ENCODE results near the gene MATN4. TPM values are rescaled to one million over a fixed set of nuclear protein-coding genes. Genes with fewer than 3 reads are reported as not detected.
A peak's percentile ranks its signal among the peaks of the same experiment; 100 is the strongest.

MATN4 gene
- total RNA-seq, 1 experiment from 2014 or later = 0.17 TPM

DNA sequence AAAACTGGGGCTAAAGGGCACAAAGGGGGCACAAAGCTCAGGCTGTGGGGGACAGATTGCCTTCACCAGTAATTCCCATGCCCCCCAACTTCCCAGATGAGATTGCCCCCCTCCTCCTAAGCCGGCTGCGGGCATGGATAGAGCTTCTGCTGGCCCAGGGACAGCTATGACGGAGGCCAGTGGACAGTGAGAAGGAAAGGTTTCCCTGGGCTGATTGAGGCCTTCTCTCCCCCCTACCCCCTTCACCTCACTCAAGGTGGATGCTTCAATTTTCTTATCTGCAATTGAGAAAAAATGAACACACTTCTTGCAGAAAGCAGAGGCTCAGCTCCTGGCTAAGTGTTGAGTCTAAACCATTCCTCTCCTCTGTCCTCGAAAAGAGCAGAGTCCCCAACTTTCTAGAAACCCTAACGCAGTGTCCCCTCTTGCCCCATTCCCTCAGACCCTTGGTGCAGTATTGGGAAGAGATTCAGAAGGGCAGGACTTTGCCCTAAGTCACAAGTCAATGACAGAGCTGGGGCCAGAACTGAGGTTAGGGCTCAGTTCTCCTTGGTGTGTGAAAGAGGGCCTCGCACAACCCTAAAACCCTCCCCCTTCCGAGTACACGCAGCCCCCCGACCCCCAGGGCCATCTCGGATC lies 39.3 kb upstream of the MATN4 start:
- Mint-ChIP-seq H3K9me3 (ENCODE audit: low read depth, unreplicated experiment) (no peaks in the 10 kb centered on the region), H3K27ac (ENCODE audit: unreplicated experiment) (peak overlapping the region; percentile 99), H3K27me3 (ENCODE audit: unreplicated experiment) (no peaks in the 10 kb centered on the region), H3K4me3 (ENCODE audit: low read depth, unreplicated experiment) (peak overlapping the region; percentile 95), H3K36me3 (ENCODE audit: insufficient read depth, unreplicated experiment) (peaks cover 67% of the 10 kb centered on the region), H3K4me1 (ENCODE audit: low read depth, unreplicated experiment) (peaks cover 38% of the 10 kb centered on the region)
- DNase-seq = no peak
- intact Hi-C loops (cut with micrococcal nuclease; ENCODE audit: unreplicated experiment) = no loop called here
- TSS peak; percentile 38 for BruUV-seq (replicated peaks)
- TF ChIP-seq, protein P1, sequence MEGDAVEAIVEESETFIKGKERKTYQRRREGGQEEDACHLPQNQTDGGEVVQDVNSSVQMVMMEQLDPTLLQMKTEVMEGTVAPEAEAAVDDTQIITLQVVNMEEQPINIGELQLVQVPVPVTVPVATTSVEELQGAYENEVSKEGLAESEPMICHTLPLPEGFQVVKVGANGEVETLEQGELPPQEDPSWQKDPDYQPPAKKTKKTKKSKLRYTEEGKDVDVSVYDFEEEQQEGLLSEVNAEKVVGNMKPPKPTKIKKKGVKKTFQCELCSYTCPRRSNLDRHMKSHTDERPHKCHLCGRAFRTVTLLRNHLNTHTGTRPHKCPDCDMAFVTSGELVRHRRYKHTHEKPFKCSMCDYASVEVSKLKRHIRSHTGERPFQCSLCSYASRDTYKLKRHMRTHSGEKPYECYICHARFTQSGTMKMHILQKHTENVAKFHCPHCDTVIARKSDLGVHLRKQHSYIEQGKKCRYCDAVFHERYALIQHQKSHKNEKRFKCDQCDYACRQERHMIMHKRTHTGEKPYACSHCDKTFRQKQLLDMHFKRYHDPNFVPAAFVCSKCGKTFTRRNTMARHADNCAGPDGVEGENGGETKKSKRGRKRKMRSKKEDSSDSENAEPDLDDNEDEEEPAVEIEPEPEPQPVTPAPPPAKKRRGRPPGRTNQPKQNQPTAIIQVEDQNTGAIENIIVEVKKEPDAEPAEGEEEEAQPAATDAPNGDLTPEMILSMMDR (IDR thresholded peaks at IDR 0.05; ENCODE audit: unreplicated experiment) = no peak
- CTCF ChIA-PET = interaction anchor here (0.7 to 5.3 kb wide), 10 partner anchors 10 to 185 kb away, joined by 3 to 51 read pairs (median 6); partner anchors contain the start of gene SYS1

DNA sequence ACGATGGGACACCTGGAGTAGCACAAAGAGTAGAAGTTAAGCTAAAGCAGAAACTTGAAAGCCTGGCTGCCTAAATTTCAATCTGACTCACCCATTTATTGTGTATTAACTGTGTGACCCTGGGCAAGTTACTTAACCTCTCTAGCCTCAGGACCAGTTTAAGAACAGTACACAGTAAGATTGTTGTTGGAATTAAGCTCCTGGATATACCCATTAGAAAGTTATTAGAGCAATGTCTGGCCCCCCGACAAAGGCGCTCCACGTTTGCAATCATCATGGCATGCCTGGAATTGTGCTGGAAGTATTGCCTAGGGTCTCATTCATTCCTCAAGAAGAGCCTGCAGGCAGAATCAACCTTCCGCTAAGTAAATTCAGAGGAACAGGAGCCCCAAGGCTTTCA lies 38.8 kb upstream of the MATN4 start:
- CTCF ChIA-PET = interaction anchor here (0.7 to 5.3 kb wide), 11 partner anchors 10 to 185 kb away, joined by 3 to 51 read pairs (median 6); partner anchors contain the start of gene SYS1

DNA sequence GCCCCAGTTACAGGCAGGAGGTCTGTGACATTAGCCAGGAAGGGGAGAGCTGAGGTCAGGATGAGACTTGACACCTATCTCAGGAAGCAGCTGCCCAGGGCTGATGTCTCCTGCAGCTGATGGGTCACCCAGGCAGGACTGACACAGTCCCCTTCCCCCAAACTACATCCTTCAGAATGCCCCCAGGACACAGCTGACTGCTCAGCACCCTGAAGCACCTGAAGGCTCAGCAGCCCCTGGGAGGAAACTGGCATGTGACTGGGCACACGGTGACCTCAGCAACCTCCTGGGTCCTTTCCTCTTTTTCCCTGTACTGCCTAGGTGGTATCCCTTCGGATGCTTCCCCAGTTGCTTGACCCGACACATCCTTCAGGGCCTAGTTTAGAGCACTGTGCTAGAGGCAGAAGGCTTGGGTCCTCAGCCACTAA lies 38.2 kb upstream of the MATN4 start:
- no peak for DNase-seq
- BruUV-seq (replicated peaks) = no TSS peak
- Mint-ChIP-seq H3K27ac (ENCODE audit: unreplicated experiment) (peak overlapping the region; percentile 99), H3K4me1 (ENCODE audit: low read depth, unreplicated experiment) (peaks cover 49% of the 10 kb centered on the region), H3K4me3 (ENCODE audit: low read depth, unreplicated experiment) (peak overlapping the region; percentile 95), H3K9me3 (ENCODE audit: low read depth, unreplicated experiment) (no peaks in the 10 kb centered on the region), H3K36me3 (ENCODE audit: insufficient read depth, unreplicated experiment) (peaks cover 77% of the 10 kb centered on the region), H3K27me3 (ENCODE audit: unreplicated experiment) (no peaks in the 10 kb centered on the region)
- intact Hi-C loops (cut with micrococcal nuclease; ENCODE audit: unreplicated experiment) = no loop called here
- TF ChIP-seq, protein P1 (IDR thresholded peaks at IDR 0.05; ENCODE audit: unreplicated experiment) = no peak
- CTCF ChIA-PET = interaction anchor here (0.7 to 5.3 kb wide), 10 partner anchors 9 to 90 kb away, joined by 3 to 51 read pairs (median 4); partner anchors contain the start of gene SYS1

More for the DNA sequence above, 38.8 kb upstream of the MATN4 start:
- peaks cover 43% of the 10 kb centered on the region for H3K4me1 Mint-ChIP-seq (ENCODE audit: low read depth, unreplicated experiment)
- TF ChIP-seq, protein P1 (IDR thresholded peaks at IDR 0.05; ENCODE audit: unreplicated experiment) = no peak
- DNase-seq = no peak
- peak overlapping the region; percentile 99 for H3K27ac Mint-ChIP-seq (ENCODE audit: unreplicated experiment)
- no peaks in the 10 kb centered on the region for H3K9me3 Mint-ChIP-seq (ENCODE audit: low read depth, unreplicated experiment)
- BruUV-seq (replicated peaks) = no TSS peak
- peak overlapping the region; percentile 95 for H3K4me3 Mint-ChIP-seq (ENCODE audit: low read depth, unreplicated experiment)
- intact Hi-C loops (cut with micrococcal nuclease; ENCODE audit: unreplicated experiment) = no loop called here
- peaks cover 73% of the 10 kb centered on the region for H3K36me3 Mint-ChIP-seq (ENCODE audit: insufficient read depth, unreplicated experiment)
- no peaks in the 10 kb centered on the region for H3K27me3 Mint-ChIP-seq (ENCODE audit: unreplicated experiment)

DNA sequence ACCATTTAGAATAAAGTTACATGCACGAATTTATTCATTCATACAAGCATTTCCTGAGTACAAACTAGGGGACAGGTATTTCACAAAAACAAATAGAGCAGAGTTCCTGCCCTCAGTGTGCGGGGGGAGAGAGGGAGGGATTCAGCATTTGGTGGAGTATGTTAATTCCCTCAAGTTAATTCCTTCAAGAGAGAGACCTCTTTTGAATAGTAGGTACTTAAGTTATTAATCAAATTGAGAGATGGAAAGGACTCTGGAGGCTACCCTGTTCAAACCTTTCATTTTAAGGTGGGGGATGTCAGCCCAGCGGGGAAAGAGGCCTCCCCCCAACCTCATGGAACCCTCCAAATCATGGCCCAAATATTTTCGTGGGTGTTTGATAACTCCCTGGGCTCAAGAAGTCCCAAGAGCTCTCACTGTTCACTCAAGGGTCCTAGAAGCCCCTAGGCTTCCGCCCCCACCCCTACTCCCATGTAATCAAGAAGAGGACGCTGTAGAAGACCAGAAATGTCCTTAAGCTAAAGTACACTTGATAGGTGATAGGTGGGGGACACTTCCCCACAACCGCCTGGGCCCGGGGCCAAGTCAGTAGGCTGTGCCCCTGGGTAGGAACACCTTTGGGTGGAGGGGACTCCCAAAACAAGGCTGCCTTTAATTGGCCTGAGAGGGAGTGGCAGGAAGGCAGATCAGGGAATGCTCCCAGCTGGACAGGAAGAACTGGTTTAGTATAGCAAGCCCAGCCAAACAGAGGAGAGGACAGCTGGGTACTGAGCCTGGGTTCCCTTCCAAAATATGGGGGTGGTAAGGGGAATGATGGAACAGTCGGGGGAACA lies 37.2 kb upstream of the MATN4 start:
- Mint-ChIP-seq H3K27me3 (ENCODE audit: unreplicated experiment) (no peaks in the 10 kb centered on the region), H3K36me3 (ENCODE audit: insufficient read depth, unreplicated experiment) (peaks cover 87% of the 10 kb centered on the region), H3K4me1 (ENCODE audit: low read depth, unreplicated experiment) (peaks cover 59% of the 10 kb centered on the region), H3K9me3 (ENCODE audit: low read depth, unreplicated experiment) (no peaks in the 10 kb centered on the region), H3K4me3 (ENCODE audit: low read depth, unreplicated experiment) (peak overlapping the region; percentile 95), H3K27ac (ENCODE audit: unreplicated experiment) (peak overlapping the region; percentile 99)
- TF ChIP-seq, protein P1 (IDR thresholded peaks at IDR 0.05; ENCODE audit: unreplicated experiment) = no peak
- intact Hi-C loops (cut with micrococcal nuclease; ENCODE audit: unreplicated experiment) = loop anchor here (2.0 kb wide), 2 partner anchors 13 to 23 kb away; no protein-coding TSS in a partner anchor
- CTCF ChIA-PET = interaction anchor here (0.6 to 5.3 kb wide), 8 partner anchors 8 to 949 kb away, joined by 3 to 51 read pairs (median 4); partner anchors contain the start of gene SYS1
- no TSS peak for BruUV-seq (replicated peaks)
- peak; percentile 92 for DNase-seq

All from Calu3 (cell line).